Chondrocyte (in vitro differentiated cells): ENCODE results near the gene PROK1. TPM values are rescaled to one million over a fixed set of nuclear protein-coding genes. Genes with fewer than 3 reads are reported as not detected.

Source experiments
- DNase-seq: peaks from one replicate; pipeline ENCODE4 v3.0.0; 2021; ENCODE audit warnings: mixed read lengths, low spot score
- H3K27ac Mint-ChIP-seq: one replicate; pipeline ENCODE4 v1.8.0; 2021; ENCODE audit warnings: mild to moderate bottlenecking, moderate library complexity, mixed read lengths; ENCODE audit not compliant: unreplicated experiment
- H3K27me3 Mint-ChIP-seq: 2 replicates; pipeline ENCODE4 v1.8.0; 2021; ENCODE audit warnings: low read depth, mixed read lengths
- H3K36me3 Mint-ChIP-seq: 2 replicates; pipeline ENCODE4 v1.8.0; 2021; ENCODE audit warnings: low read depth, mixed read lengths
- H3K4me1 Mint-ChIP-seq: 2 replicates; pipeline ENCODE4 v1.8.0; 2021; ENCODE audit warnings: low read depth, mild to moderate bottlenecking, mixed read lengths
- H3K4me3 Mint-ChIP-seq: one replicate; pipeline ENCODE4 v1.8.0; 2021; ENCODE audit warnings: mild to moderate bottlenecking, moderate library complexity, mixed read lengths; ENCODE audit not compliant: unreplicated experiment
- H3K9me3 Mint-ChIP-seq: 2 replicates; pipeline ENCODE4 v1.8.0; 2021; ENCODE audit warnings: low read depth, mixed read lengths
- CTCF ChIP-seq: fragments of 200-600 bp; sonication (generic); IDR thresholded peaks from 2 replicates; pipeline ENCODE4 v1.5.0; 2021; ENCODE audit warnings: antibody characterized with exemption, mild to moderate bottlenecking, moderate library complexity
- total RNA-seq: library from RNA; stranded (reverse); gene quantifications from 3 replicates; pipeline ENCODE4 v1.2.1, GENCODE V29; 2021

The PROK1 gene
- total RNA-seq, 1 donor from 2014 or later: not detected

GRCh38 chr1:110465038-110465813 is 14.3 kb downstream of the PROK1 start:
- H3K36me3 Mint-ChIP-seq: no peaks in the 10 kb centered on the region
- peaks cover 6% of the 10 kb centered on the region for H3K27me3 Mint-ChIP-seq
- DNase-seq: no peak
- H3K9me3 Mint-ChIP-seq: no peaks in the 10 kb centered on the region
- no peak for TF ChIP-seq CTCF
- no peak overlapping the region for H3K27ac Mint-ChIP-seq
- no peak overlapping the region for H3K4me3 Mint-ChIP-seq
- peaks cover 5% of the 10 kb centered on the region for H3K4me1 Mint-ChIP-seq

- TF ChIP-seq CTCF: no peak
- DNase-seq: no peak
- Mint-ChIP-seq H3K27ac (no peak overlapping the region), H3K4me3 (no peak overlapping the region), H3K36me3 (no peaks in the 10 kb centered on the region), H3K4me1 (peaks cover 5% of the 10 kb centered on the region), H3K27me3 (peaks cover 9% of the 10 kb centered on the region), H3K9me3 (no peaks in the 10 kb centered on the region)
These were observed 14.9 kb downstream of the PROK1 start for GRCh38 chr1:110465814-110466380.

- no peak for DNase-seq
- no peaks in the 10 kb centered on the region for H3K9me3 Mint-ChIP-seq
- peaks cover 12% of the 10 kb centered on the region for H3K27me3 Mint-ChIP-seq
- no peak overlapping the region for H3K4me3 Mint-ChIP-seq
- no peak overlapping the region for H3K27ac Mint-ChIP-seq
- peaks cover 5% of the 10 kb centered on the region for H3K4me1 Mint-ChIP-seq
- no peak for TF ChIP-seq CTCF
- no peaks in the 10 kb centered on the region for H3K36me3 Mint-ChIP-seq
These were observed 15.8 kb downstream of the PROK1 start for GRCh38 chr1:110466646-110467280.

- H3K9me3 Mint-ChIP-seq: no peaks in the 10 kb centered on the region
- H3K36me3 Mint-ChIP-seq: no peaks in the 10 kb centered on the region
- no peak overlapping the region for H3K27ac Mint-ChIP-seq
- peaks cover 23% of the 10 kb centered on the region for H3K27me3 Mint-ChIP-seq
- peak; percentile 28 for TF ChIP-seq CTCF
- H3K4me1 Mint-ChIP-seq: no peaks in the 10 kb centered on the region
- H3K4me3 Mint-ChIP-seq: no peak overlapping the region
- DNase-seq: no peak
These were observed 20.2 kb downstream of the PROK1 start for GRCh38 chr1:110471131-110471530.

DNA sequence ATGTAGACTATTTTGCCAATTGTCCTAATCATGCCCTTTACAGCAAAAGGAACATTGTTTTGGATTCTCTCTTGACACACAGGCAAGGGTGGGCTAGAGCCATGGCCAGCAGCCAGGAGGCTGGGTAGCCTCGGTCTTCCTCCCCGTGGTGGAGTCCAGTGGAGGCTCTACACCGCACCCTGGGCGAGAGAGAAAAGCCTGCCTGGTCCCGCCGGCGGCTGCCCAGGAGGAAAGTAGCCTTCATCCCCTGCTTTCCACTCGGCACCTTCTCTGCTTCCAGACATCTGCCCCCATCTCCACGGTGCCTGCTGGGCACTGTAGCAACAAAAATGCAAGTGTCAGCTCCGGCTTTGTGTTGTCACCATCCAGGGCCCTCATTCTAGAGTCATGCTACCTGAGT is 21.6 kb downstream of the PROK1 start:
- no peak overlapping the region for H3K27ac Mint-ChIP-seq
- TF ChIP-seq CTCF: no peak
- DNase-seq: no peak
- no peak overlapping the region for H3K4me3 Mint-ChIP-seq
- no peaks in the 10 kb centered on the region for H3K9me3 Mint-ChIP-seq
- H3K4me1 Mint-ChIP-seq: no peaks in the 10 kb centered on the region
- H3K27me3 Mint-ChIP-seq: peaks cover 23% of the 10 kb centered on the region
- H3K36me3 Mint-ChIP-seq: no peaks in the 10 kb centered on the region
